ENCODE measurements around the gene UPP1.

Gene UPP1

DNA sequence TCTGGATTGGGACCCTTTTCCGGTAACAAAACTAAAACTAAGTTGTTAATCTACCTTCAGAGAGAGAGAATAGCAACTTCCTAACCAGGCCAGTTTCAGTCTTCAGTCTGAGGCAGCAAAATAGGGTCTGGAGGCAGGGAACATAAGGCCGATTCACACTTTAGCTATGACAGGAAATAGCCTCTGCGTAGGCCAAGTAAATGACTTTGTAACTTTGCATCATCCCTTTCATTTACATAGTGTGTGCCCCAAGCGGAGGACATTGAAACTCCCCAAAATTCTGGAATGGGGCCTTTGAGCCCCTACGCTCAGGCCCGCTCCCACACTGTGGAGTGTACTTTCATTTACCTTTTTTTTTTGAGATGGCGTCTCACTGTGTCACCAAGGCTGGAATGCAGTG is 1.7 kb upstream of the UPP1 start:
- no peak for DNase-seq

DNA sequence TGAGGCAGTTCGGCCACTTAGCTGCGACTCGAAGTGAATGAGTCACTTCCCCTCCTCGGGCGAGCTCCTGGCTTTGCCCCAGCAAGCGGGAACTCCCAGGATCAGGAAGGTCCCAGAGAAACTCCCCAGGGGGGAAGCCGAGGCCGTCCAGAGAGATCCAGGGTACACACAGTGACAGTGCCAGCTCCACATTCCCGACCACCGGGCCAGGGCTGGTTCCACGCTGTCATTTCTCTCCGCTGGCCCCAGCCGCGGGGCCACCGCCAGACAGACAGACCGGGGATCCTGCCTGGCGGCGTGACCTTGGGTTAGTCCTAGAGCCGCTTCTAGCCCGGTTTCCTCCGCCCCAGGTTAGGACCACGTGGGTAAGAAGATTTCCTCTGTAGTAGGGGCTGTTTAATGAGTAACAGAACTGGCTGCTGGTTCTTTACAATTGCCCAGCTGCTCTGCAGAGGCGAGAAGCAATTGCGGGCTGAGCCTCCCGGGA is 463 bp upstream of the UPP1 start:
- peak; percentile 80 for DNase-seq

DNA sequence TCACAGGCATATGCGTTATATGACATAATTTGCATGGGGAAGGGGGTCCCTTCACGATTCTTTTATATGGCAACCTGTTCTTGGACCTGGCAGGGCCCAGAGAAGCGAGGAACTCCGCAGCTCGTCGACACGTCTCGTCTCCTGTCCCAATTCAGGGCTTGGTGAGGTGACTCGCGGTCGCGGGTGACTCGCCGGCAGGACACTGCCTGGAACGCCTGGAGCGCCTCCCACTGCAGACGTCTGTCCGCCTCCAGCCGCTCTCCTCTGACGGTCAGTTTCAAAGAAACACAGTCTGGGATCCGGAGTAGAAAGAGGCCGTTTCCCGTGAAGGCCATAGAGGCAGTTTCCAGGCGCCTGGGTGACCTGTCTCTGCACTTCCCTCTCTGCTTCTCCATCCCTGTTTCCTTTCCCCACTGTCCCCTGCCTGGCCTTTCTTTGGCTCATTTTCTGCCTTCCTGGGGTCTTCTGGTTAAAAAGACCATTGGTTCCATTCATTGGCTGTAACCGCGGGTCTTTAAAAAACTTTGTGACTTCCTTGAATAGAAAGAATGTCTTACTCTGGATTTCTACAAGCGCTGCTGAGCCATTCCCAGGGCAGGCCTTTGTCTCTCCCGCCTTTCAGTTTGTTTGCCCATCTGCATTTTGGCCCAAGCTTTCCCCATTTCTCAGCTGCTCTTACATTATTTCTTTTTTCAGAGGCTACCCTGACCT is 1.2 kb downstream of the UPP1 start:
- peak; percentile 51 for DNase-seq

DNA sequence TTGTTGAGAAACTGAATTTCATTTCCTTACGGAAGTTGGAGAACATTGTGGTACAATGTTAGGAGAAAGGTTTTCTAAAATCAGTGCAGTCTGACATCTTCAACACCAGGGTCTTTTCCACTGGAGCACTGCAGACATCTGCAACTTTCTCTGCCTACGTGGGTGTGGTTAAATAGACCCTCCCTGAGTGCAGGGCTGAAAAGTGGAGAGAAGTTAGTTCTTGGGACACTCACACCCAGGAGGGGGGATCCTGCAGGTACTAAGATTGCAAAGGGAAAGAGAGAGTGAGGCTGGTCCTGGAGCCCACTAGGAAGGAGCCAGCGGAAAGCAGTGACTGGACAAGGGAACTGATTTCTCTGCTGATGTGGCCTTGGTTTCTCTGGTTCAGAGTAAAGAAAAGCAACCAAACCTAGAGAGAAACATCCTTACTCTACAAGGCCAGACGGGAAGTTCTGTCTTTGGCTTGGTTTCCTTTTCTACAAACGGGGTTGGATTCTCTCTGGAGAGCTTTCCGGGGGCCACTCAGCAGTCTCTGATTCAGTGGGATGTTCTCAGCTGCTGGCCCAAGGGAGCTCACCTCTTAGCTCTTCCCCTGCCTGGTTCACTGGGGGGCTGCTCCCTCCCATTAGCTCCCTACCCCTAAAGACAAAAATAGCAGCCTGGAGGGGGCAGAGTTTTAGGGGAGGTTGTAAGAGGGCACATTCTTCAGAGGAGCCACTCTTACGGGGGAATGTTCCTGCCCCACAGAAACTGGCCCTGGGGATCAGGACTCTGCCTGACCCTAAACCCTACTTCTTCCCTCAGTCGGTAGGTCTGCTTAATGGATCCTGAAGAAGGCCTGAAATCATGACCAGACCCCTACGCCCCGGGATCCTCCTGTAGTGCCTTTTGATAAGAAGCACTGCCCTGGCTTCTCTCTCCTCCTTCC is 2.7 kb downstream of the UPP1 start:
- no peak for DNase-seq

DNA sequence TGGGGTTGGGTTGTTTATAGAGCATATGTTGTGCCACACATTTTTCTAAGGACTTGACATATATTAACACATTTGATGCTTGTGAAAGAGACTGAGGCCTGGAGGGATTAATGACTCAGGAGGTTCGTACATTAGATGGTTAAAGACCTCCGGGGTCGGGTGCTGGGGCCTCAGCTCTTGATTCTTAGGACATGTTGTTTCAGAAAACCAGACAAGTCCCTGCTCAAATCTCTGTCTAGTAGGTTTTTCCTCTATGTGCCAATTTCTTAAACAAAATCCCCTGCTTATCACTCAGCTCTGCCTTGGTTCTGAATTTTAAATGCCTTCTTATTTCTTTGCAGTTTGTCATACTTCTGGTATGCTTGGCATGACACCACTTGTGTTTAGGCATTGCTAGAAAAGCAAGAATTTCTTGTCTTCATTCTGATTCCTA is 5.8 kb downstream of the UPP1 start:
- DNase-seq, result no peak

DNA sequence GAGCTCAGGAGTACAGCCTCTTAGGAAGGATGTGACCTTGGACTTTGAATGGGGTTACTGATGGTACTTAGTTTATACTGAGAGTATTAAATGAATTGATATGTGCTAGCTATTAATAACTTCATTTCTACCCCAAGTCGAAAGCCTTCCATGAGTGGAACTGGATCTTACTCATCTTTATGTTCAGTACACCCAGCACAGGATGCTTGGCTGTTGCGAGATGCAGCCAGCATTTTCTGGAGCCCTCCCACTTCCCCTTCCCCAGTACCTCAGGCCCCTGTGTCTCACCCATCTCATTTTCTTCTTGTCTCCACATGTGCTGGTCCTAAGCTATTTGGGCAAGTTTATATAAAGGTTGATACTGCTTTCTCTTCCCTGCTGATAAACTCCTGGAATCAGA is 7.2 kb downstream of the UPP1 start:
- no peak for DNase-seq

DNA sequence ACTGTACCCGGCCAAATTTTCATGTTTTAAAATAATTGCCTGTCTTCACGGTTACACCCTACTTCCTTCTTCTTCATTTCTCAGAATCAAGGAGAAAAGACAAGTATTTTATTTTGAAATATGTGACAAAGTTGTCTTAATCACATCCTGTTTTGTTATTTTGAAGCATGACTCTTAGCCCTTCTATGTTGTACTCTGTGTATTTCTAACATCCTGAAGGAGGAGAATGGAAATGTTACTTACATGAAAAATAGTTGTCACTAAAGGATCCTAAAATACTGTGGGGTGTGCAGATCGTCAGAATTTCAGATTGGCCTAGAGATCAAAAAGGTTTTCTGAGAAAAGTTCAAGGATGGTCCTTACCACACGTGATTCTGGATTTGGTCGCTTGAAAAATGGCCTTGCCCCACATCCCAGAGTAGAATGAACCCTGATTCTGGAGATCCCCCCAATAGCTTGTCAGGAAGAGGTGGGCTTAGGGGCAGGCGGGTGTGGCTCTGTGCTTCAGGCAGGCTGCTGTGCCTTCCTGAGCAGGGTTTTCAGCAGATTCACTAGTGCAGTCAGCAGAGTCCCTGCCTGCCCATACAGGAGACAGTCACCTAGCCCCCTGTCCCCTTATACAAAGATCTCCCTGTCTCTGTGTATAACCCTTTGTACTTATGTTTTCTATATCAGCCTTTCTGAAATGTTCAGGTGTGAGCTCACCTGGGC is 8.6 kb downstream of the UPP1 start:
- DNase-seq, result no peak

DNA sequence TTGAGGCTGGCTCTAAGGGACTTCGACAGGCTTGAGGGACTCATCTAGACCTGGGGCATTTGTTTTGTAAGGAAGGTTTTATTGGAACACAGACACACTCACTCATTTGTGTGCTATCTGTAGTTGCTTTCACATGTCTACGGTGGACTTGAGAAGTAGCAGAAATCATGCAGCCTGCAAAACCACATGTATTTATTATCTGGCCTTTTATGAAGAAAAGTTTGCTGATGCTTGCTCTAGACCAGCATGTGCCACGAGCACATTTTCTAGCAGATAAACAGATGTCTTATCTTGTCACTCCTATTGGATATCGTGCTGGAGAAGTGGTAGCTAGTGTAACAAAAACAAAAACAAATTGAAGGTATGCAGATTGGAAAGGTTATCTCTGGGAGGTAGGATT is 9.8 kb downstream of the UPP1 start:
- DNase-seq, result no peak

DNA sequence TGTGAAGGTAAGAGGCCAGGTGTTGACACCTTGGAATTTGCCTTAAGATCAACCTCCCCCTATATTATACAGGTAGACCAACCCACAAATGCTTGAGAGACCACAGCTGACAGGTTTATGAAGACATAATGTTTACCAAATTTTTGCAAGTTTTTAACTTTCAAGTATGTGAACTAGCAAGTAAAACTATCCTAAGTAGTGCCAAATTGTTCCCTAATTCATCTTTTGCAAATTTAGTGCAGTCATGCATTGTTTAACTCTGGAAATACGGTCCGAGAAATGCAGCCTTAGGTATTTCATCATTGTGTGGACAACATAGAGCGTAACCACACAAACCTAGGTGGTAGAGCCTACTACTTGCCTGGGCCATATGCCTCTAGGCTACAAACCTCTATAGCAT is 10.7 kb downstream of the UPP1 start:
- no peak for DNase-seq

DNA sequence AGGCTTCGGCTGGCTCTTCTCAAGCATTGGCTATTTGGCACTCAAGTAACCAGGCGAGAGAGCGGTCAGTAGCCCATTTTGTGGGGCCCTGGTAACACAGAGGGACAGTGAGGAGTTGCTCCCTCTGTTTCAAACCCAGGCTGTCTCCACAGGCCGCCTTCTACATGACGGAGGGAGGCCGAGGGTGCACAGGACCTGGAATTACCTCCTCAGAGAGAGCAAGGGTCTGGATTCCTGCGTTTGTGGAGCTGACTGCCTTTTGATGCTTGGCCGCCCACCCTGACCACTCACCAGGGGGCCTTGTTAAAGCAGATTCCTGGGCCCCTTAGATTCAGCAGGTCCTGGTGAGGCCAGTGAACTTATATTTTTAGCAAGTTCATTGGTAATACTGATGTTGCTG is 12.3 kb downstream of the UPP1 start:
- no peak for DNase-seq

DNA sequence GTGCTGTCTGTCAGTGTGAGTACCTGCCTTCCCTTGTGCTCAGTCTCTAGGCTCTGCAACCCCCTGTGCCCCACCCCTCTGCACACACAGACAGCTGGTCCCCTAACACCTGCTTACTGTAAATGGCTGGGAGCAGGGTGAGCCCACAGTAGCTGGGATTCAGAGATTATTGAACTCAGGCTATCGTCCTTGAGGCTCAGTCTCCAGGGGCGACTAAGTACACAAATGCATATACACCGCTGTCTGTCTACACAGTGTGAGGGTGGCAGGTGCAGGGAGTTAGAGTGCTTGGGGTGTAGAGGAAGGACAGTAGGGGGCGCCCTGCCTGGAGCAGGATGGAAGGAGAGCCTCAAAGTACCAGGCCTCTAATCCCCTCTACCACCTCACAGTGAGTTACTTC is 12.9 kb downstream of the UPP1 start:
- DNase-seq, result no peak

DNA sequence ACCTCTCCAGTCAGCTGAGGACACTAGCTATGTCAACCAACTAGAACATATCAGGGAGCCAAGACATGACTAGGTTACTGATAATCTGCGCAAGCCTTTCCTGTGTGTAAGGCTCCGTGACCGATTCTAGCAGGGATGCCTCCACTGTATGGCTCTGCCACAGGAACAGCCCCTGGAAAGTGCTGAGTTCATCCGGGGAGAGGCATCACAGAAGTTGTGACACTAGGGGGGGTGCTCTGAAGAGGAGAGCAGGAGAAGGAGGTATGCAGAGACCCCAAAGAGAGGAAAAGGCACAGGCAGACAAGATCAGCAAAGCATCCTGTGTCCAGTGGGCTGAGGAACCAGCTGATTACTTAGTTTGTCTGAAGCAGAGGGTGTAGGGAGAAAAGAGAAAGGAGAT is 13.5 kb downstream of the UPP1 start:
- DNase-seq, result no peak

DNA sequence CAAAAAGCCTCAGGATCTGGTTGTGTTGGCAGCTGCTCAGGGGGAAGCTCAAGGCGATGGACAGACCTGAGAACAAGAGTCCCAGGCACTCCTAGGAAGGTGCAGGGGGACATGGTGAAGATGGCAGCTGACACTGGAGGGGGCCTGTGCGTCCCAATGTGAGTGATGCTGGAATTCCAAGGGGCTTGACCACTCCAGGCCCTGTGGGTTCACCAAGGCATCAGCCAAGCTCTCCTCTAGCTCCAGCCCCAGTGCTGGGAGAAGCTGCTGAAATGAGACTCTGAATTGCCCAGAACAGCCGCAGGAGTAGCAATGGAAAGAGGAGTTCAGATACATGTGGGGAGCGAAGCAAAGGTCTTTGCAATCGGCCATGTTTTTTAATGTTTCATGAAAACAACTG is 16.0 kb downstream of the UPP1 start:
- DNase-seq, result no peak

DNA sequence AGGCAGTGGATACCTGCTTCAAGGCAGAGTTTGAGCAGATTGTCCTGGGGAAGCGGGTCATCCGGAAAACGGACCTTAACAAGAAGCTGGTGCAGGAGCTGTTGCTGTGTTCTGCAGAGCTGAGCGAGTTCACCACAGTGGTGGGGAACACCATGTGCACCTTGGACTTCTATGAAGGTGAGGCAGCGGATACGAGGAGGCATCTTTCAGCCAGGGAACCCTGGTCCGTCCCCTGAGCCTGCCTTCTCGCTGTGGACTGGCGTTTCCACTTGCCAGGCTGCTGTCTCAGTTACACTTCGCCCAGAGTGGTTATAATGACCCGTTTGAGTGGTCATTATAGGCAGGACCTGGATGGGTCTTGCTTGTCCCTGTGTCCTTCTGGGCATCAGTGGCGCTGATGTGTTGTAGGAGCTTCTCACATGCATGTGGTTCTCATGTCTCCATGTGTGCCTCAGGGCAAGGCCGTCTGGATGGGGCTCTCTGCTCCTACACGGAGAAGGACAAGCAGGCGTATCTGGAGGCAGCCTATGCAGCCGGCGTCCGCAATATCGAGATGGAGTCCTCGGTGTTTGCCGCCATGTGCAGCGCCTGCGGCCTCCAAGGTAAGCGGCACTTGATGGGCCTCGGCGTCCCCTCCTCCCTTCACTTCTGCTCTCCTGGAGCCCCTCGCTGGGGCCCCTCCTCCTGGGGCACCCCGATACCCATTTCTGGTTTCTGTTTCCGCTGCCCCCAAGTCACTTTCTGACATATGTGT is 18.0 kb downstream of the UPP1 start:
- DNase-seq, result no peak

DNA sequence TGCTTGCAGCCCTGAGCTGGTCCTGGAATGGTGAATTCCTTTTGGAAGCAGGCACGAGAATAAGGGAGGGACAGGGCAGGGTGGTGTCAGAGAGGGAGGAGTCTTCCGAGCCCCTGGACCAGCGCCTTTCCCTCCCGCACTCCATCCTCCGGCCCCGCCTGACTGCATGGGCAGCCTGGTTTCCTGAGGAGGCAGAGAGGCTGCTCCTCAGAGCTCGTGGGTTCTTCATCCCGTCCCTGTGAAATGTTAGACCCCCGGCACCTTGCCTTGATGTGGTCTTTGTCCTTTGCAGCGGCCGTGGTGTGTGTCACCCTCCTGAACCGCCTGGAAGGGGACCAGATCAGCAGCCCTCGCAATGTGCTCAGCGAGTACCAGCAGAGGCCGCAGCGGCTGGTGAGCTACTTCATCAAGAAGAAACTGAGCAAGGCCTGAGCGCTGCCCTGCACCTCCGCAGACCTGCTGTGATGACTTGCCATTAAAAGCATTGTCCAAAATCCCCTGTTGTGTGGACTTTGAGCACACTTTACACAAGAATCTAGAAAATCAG is 18.9 kb downstream of the UPP1 start:
- no peak for DNase-seq

DNA sequence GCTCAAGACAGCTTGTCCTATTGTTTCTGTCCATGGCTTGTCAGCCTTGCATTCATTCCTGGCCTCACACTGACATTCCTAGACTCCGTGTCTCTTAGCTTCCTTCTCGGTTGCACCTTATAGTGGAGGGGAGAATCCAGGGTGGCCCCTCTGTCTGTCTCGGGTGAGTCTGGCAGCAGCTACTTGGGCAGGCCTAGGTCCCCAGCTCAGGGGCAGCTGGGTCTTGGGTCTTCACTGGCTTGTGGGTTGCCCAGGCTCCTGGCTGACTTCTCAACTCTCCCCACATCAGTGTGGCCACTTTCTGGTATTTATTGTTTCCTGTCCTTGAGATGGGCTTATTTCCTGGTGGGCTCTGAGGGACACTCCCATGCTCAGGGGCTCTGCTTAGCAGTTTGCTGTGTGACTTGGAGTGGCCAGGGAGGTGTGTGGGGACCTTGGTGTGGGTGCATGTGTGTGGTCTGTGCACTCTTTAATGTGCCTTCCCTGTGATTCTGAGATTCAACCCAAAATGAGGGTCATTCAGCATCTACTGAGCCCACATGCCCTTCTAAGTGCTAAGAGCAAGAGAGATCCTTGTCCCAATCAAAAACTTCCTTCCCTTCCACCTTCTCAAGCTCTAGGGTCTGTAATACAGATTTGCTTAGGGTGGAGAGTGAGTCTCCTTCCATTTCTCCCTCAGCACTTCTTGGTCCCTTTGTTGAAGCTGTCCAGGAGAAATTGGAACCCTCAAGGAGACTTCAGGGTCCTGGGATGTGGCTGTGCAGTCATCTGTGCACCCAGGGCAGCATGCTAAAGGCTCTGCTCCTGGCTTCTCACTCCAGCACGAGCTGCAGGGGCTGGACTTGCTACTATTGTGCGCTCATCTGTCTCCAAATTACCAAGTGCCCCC is 20.1 kb downstream of the UPP1 start:
- DNase-seq, result no peak

DNA sequence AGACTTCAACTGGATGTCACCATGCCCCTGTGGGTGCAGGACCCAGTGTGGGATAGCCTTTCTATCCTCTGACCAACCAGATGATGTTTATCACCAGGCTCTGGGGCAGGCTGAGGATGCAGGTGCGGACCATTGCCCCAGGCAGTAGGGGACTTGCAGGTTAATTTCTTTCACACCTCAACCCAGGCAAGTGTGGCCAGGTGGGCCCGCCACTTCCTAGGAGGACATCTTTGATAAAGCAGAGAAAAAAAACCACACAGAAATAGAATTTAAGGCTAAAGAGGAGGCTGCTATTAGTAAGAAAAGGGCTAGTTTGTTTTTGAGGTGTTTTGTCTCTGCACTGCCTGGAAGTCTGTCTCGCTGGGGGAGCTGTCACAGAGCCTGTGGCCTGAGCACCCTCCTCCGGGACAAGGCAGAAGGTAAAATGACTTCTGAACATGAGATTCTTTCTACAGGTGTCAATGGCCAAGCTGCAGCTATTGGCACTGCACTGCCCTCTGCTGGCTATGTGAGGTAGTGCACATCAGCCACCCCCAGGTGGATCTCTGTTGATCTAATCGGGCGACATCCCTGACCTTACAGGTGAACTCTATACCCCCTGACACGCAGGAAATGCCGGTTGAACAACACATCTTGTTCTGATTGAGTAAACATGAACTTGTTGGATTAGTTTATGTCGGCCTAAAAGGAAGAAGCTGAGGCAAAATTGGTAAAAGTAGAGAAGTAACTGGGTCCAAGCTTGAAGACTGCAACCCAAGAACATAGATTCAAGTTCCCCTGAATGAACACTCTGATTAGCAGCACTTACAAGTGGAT is 21.0 kb downstream of the UPP1 start:
- peak; percentile 55 for DNase-seq

DNA sequence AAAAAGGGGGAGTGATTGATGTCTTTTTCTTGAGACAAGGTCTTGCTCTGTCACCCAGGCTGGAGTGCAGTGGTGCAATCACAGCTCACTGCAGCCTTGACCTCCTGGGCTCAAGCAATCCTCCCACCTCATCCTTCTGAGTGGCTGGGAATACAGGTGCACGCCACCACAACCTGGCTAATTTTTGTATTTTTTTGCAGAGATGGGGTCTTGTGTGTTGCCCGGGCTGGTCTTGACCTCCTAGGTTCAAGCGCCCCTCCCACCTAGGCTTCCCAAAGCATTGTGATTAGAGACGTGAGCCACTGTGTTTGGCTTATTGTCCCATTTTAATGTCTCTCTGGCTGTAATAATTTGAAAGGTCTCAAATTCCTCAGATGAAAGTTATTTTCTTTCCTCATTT is 21.8 kb downstream of the UPP1 start:
- no peak for DNase-seq

DNA sequence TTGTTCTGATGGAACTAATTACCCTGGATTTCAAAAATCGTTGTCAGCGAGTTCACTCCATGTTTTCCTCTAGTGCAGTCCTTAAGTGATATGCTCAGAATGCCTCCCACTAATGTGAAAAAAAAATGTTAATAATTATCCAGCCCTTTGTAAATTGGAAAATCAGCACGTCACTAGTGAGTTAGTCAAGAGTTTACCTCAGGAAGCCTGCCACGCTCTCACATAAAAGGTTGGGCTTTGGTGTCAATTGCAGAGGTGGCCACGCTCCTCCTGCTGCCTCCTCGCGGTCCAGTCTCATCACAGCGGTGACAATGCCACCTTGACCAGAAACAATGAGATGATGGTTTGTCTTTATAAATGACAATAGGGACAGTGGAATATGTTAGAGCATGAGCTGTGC is 22.5 kb downstream of the UPP1 start:
- no peak for DNase-seq

DNA sequence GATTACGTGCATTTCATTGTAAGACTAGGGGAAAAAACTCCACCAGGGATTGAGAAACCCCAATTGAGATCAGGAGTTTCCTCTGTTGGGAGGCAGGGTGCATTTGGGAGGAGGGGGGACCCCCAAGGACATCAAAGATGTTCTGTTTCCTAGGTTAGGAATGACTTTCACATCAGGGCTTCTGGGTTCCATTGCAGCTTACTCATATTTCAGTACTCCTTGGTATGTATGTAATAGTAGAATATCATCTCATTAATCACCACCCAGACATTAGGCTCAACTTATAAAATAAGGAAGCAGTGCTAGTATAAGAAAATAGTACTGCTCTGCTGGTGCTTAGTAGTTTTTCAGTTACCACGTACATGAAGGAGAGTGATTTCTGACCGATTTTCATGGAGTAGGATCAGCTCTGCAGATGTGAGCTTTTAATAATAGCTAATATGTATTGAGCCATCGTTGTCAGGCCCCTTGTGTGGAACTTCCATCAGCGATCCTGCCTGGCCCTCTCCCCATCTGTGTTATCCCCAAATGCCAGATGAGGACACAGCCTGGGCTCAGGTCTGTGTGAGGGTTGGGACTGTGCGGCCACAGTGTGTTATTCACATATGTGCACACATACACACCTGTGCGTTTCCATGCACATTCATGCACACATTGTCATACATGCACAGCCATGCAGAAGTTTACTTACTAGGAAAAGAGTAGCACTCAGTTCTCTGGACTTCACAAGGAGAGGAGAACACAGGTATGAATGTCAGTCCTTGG is 23.5 kb downstream of the UPP1 start:
- DNase-seq, result no peak
